Left ventricle myocardium inferior (tissue), 1 donor: ENCODE results near the gene MACC1. TPM values are rescaled to one million over a fixed set of nuclear protein-coding genes. Genes with fewer than 3 reads are reported as not detected.

Experiments used
- DNase-seq: peaks from one replicate; pipeline ENCODE4 v3.0.0-alpha.2; 2020
- H3K27ac ChIP-seq: fragments of 200-600 bp; replicated peaks from 2 replicates; pipeline ENCODE4 v1.8.0; 2021
- H3K27me3 ChIP-seq: fragments of 200-600 bp; 2 replicates; pipeline ENCODE4 v1.8.0; 2021; ENCODE audit warnings: low read depth
- H3K36me3 ChIP-seq: fragments of 200-600 bp; 2 replicates; pipeline ENCODE4 v1.8.0; 2021
- H3K4me1 ChIP-seq: fragments of 200-600 bp; 2 replicates; pipeline ENCODE4 v1.8.0; 2021
- H3K4me3 ChIP-seq: fragments of 200-600 bp; 2 replicates; pipeline ENCODE4 v1.8.0; 2021; ENCODE audit warnings: mild to moderate bottlenecking, moderate library complexity
- H3K9me3 ChIP-seq: fragments of 200-600 bp; replicated peaks from 2 replicates; pipeline ENCODE4 v1.8.0; 2021
- CTCF ChIP-seq: fragments of 200-600 bp; IDR thresholded peaks from 2 replicates; pipeline ENCODE4 v1.8.0; 2021; ENCODE audit warnings: antibody characterized with exemption, mild to moderate bottlenecking, borderline replicate concordance
- intact Hi-C: fragments of 100-400 bp; cut with micrococcal nuclease; formaldehyde crosslinking; loops from one replicate; pipeline ENCODE4 v1.11.0; 2022
- total RNA-seq: library from RNA; stranded (reverse); fragmentation: NEBNext Ultra II Directional; extraction: Animal tissue kit (Norgen Biotek cat#: 25700); gene quantifications from one replicate; pipeline ENCODE4 v1.2.1, GENCODE V29; 2021
- donor health status: DM: no; HTN: yes; CAD: no; lungs with severe emphysema.

The MACC1 gene
- total RNA-seq, 1 donor from 2014 or later = 0.03 TPM

- H3K27me3 ChIP-seq = no peaks in the 10 kb centered on the region
- no peaks in the 10 kb centered on the region for H3K36me3 ChIP-seq
- H3K9me3 ChIP-seq = no peaks in the 10 kb centered on the region
- no peak for DNase-seq
- TF ChIP-seq CTCF = no peak
- H3K27ac ChIP-seq = no peak overlapping the region
- no peak overlapping the region for H3K4me3 ChIP-seq
- H3K4me1 ChIP-seq = no peaks in the 10 kb centered on the region
- intact Hi-C loops = no loop called here
These were observed 32.2 kb upstream of the MACC1 start for GRCh38 chr7:20249376-20249775.

- no peaks in the 10 kb centered on the region for H3K27me3 ChIP-seq
- H3K4me3 ChIP-seq = no peak overlapping the region
- H3K27ac ChIP-seq = no peak overlapping the region
- no peaks in the 10 kb centered on the region for H3K36me3 ChIP-seq
- no peaks in the 10 kb centered on the region for H3K9me3 ChIP-seq
- TF ChIP-seq CTCF = no peak
- intact Hi-C loops = no loop called here
- no peaks in the 10 kb centered on the region for H3K4me1 ChIP-seq
- no peak for DNase-seq
These were observed 29.1 kb upstream of the MACC1 start for GRCh38 chr7:20246236-20246635.

- H3K36me3 ChIP-seq = no peaks in the 10 kb centered on the region
- intact Hi-C loops = no loop called here
- no peaks in the 10 kb centered on the region for H3K9me3 ChIP-seq
- peak overlapping the region; percentile 61 for H3K27ac ChIP-seq
- DNase-seq = no peak
- no peaks in the 10 kb centered on the region for H3K27me3 ChIP-seq
- no peak for TF ChIP-seq CTCF
- H3K4me3 ChIP-seq = no peak overlapping the region
- no peaks in the 10 kb centered on the region for H3K4me1 ChIP-seq
These were observed 27.3 kb upstream of the MACC1 start for GRCh38 chr7:20244334-20245120.

DNA sequence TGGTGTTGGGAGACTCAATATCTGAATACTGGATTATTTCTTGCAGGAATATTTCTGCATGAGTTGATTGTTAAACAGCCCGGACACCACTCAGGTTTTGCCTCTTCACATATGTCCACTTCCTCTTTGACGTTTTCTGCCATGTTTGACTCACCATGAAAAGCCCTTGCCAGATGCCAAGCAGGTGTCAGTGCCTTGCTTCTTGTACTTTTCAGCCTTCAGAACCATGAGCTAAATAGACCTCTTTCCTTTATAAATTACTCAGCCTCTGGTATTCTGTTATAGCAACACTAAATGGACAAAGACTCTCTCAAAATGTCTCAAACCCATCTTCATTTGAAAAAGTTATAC lies 24.7 kb upstream of the MACC1 start:
- Histone ChIP-seq H3K9me3 (no peaks in the 10 kb centered on the region), H3K4me1 (no peaks in the 10 kb centered on the region), H3K27ac (no peak overlapping the region), H3K4me3 (no peak overlapping the region), H3K36me3 (no peaks in the 10 kb centered on the region), H3K27me3 (no peaks in the 10 kb centered on the region)
- no peak for TF ChIP-seq CTCF
- no peak for DNase-seq
- intact Hi-C loops = no loop called here

DNA sequence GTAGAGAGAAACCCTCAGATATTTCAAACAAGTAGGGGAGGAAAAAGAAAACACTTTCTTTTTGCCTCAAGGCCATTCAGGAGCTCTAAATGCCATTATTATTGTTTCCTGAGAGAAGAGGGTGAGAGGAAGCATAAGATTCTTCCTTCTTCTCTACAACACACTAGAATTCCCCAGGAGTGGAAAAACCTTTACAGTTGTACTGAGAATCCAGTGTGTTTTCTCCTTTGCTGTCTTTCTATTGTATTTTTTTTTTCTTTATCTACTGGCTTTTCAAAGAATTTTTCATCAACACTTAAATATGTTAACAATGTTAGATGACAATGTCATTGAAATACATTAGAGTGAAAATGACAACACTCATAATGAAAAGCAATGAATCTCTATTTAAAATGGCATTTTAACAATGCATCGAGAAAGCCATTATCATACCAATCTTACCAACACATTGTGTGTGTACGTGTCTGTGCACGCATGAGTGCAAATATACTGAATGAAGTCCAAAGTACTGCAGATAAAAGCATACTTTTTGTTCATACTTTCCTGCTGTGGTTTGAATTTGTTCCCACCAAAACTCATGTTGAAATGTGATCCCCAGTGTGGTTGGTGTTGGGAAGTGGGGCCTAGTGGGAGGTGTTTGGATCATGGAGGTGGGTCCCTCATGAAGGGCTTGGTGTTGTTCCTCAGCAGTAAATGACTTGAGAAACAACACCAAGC lies 24.2 kb upstream of the MACC1 start:
- no peaks in the 10 kb centered on the region for H3K36me3 ChIP-seq
- no peaks in the 10 kb centered on the region for H3K9me3 ChIP-seq
- H3K4me1 ChIP-seq = no peaks in the 10 kb centered on the region
- no peak overlapping the region for H3K4me3 ChIP-seq
- intact Hi-C loops = no loop called here
- DNase-seq = no peak
- no peak overlapping the region for H3K27ac ChIP-seq
- TF ChIP-seq CTCF = no peak
- no peaks in the 10 kb centered on the region for H3K27me3 ChIP-seq
